Measurements from ENCODE around the gene POLD2. TPM values are rescaled to one million over a fixed set of nuclear protein-coding genes. Genes with fewer than 3 reads are reported as not detected.

The POLD2 gene
- polyA plus RNA-seq, 1 donor from 2014 or later, result 79.5 TPM

DNA sequence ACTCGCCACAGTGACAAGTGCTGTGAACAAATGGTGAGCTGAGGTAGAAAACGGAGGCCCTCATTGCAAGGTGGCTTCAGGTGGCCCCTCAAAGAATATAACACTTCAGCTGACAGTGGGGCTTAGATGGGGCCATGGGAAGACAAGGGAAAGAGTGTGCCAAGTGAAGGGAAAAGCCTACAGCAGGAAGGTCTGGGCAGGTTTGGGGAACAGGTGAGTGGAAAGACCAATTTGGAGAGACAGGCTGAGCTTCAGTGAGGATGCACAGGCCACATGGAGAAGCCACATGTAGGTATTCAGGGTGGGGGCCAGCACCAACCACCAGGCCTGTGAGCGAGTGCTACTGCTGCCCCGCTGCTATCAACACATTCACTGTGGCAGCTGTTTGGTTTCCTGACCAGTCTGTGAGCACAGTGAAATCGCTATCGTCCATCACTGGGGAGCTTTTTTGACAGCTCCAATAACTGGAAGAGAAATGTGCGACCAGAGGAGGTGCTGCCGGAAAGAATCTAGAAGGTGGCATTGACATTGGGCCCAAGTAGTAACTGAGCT, 3.4 kb downstream of the POLD2 start:
- Histone ChIP-seq H3F3A (ENCODE audit: insufficient read depth, low read length, poor library complexity, severe bottlenecking) (no peaks in the 10 kb centered on the region), H3K4me3 (ENCODE audit: low read length) (no peak overlapping the region), H3K79me2 (replicated peaks; ENCODE audit: insufficient read depth, low read length) (peaks cover 14% of the 10 kb centered on the region), H3K27ac (ENCODE audit: low read length) (no peak overlapping the region), H3K9me2 (ENCODE audit: insufficient read depth, low read length) (no peaks in the 10 kb centered on the region), H3K36me3 (ENCODE audit: insufficient read depth, low read length) (no peaks in the 10 kb centered on the region), H3K4me2 (ENCODE audit: low read length) (no peak overlapping the region), H3K27me3 (ENCODE audit: insufficient read depth, low read depth, low read length) (no peaks in the 10 kb centered on the region), H3K9ac (ENCODE audit: low read length) (no peak overlapping the region), H2AFZ (ENCODE audit: low read depth, low read length) (no peak overlapping the region), H3K9me3 (ENCODE audit: low read length) (no peaks in the 10 kb centered on the region), H4K20me1 (ENCODE audit: insufficient read depth) (no peaks in the 10 kb centered on the region)
- TF ChIP-seq POLR2AphosphoS5 (IDR thresholded peaks at IDR 0.05), result no peak
- TF ChIP-seq SMC3 (conservative IDR thresholded peaks at IDR 0.05; ENCODE audit: poor library complexity), result no peak
- TF ChIP-seq TAF1 (IDR thresholded peaks at IDR 0.05; ENCODE audit: low read depth), result no peak
- TF ChIP-seq, protein P1, sequence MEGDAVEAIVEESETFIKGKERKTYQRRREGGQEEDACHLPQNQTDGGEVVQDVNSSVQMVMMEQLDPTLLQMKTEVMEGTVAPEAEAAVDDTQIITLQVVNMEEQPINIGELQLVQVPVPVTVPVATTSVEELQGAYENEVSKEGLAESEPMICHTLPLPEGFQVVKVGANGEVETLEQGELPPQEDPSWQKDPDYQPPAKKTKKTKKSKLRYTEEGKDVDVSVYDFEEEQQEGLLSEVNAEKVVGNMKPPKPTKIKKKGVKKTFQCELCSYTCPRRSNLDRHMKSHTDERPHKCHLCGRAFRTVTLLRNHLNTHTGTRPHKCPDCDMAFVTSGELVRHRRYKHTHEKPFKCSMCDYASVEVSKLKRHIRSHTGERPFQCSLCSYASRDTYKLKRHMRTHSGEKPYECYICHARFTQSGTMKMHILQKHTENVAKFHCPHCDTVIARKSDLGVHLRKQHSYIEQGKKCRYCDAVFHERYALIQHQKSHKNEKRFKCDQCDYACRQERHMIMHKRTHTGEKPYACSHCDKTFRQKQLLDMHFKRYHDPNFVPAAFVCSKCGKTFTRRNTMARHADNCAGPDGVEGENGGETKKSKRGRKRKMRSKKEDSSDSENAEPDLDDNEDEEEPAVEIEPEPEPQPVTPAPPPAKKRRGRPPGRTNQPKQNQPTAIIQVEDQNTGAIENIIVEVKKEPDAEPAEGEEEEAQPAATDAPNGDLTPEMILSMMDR (IDR thresholded peaks at IDR 0.05; ENCODE audit: poor library complexity, severe bottlenecking), result no peak
- TF ChIP-seq EP300 (conservative IDR thresholded peaks at IDR 0.05; ENCODE audit: poor library complexity, severe bottlenecking), result no peak

DNA sequence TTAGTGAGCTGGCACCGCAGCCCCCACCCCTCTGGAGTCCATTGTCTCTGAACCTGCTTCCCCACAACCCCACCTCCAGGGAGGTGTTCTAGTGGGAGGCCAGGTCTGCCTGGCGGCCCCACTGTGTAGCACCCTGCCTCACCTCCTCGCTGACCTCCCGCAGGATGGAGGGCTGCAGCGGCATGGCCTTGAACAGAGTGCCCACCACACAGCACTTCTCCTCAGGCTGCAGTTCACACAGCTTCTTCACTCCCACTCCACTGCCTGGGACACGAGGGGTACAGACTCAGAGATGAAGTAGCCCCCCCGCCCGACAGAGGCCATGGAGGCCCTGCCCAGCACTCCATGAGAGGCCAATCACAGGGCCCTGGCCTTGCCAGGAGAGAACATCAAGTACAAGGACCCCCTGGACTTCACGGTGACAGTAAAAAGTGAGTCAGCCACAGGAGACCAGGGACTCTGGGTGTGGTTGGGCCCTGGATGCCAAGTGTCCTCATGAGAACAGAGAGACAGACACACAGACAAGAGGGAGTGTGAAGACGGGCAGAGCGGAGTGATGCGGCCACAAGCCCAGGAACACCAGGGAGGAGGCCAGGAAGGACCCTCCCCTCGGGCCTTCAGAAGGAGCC, 5.4 kb downstream of the POLD2 start:
- Histone ChIP-seq H3K9me3 (ENCODE audit: low read length) (no peaks in the 10 kb centered on the region), H3K36me3 (ENCODE audit: insufficient read depth, low read length) (no peaks in the 10 kb centered on the region), H3K4me2 (ENCODE audit: low read length) (no peak overlapping the region), H3F3A (ENCODE audit: insufficient read depth, low read length, poor library complexity, severe bottlenecking) (no peaks in the 10 kb centered on the region), H3K27ac (ENCODE audit: low read length) (no peak overlapping the region), H4K20me1 (ENCODE audit: insufficient read depth) (no peaks in the 10 kb centered on the region), H2AFZ (ENCODE audit: low read depth, low read length) (no peak overlapping the region), H3K4me3 (ENCODE audit: low read length) (no peak overlapping the region), H3K79me2 (replicated peaks; ENCODE audit: insufficient read depth, low read length) (peaks cover 11% of the 10 kb centered on the region), H3K27me3 (ENCODE audit: insufficient read depth, low read depth, low read length) (no peaks in the 10 kb centered on the region), H3K9ac (ENCODE audit: low read length) (no peak overlapping the region), H3K9me2 (ENCODE audit: insufficient read depth, low read length) (no peaks in the 10 kb centered on the region)
- TF ChIP-seq, protein P1 (IDR thresholded peaks at IDR 0.05; ENCODE audit: poor library complexity, severe bottlenecking), result no peak

DNA sequence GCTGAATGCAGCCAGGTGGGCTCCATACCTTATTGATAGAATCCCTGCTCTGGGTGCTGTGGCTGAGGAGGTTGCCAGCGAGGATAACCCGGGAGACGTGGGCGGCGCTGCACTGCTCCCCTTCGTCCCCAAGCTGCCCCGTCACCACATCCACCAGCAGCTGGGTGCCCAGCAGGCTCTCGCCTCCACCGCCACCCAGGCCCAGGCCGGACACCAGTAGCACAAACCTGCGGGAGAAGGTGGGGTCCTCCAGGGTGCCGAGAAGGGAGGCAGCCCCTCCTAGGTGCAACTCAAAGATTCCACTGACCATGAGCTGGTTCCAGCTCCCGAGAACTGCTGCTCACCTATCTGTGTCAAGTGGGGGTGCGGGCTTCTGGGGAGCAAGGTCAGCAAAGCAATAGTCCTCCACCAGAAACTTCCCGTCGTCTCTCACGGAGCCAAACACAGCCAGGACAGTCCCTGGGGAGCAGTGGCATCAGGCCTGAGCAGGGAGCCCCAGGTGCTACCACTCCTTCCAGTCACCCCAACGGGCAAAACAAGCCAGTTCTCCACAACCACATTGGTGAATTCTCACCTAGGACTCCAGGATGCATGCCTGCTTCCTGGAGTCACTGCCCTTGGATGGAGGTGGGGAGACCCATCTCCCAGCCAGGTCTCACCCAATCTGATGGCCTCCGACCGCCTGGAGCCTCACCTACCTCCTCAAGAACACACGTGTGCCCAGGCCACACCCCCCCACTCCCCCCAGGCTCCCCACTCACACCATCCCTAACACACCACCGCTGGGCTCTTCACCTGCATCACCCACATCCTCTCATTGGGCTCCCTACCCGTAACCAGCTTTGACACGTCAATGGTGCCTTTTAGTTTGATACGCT, 6.3 kb downstream of the POLD2 start:
- H3K79me2 ChIP-seq (replicated peaks; ENCODE audit: insufficient read depth, low read length), result peaks cover 4% of the 10 kb centered on the region
- no peaks in the 10 kb centered on the region for H4K20me1 ChIP-seq (ENCODE audit: insufficient read depth)
- no peaks in the 10 kb centered on the region for H3K9me3 ChIP-seq (ENCODE audit: low read length)
- H3K9me2 ChIP-seq (ENCODE audit: insufficient read depth, low read length), result no peaks in the 10 kb centered on the region
- no peak overlapping the region for H2AFZ ChIP-seq (ENCODE audit: low read depth, low read length)
- H3K27me3 ChIP-seq (ENCODE audit: insufficient read depth, low read depth, low read length), result no peaks in the 10 kb centered on the region
- H3K9ac ChIP-seq (ENCODE audit: low read length), result no peak overlapping the region
- no peak overlapping the region for H3K4me3 ChIP-seq (ENCODE audit: low read length)
- no peaks in the 10 kb centered on the region for H3F3A ChIP-seq (ENCODE audit: insufficient read depth, low read length, poor library complexity, severe bottlenecking)
- no peak overlapping the region for H3K27ac ChIP-seq (ENCODE audit: low read length)
- H3K4me2 ChIP-seq (ENCODE audit: low read length), result no peak overlapping the region
- H3K36me3 ChIP-seq (ENCODE audit: insufficient read depth, low read length), result no peaks in the 10 kb centered on the region
- TF ChIP-seq POLR2AphosphoS5 (IDR thresholded peaks at IDR 0.05) (no peak), SMC3 (conservative IDR thresholded peaks at IDR 0.05; ENCODE audit: poor library complexity) (no peak), MXI1 (conservative IDR thresholded peaks at IDR 0.05; ENCODE audit: poor library complexity, severe bottlenecking) (no peak), TAF1 (IDR thresholded peaks at IDR 0.05; ENCODE audit: low read depth) (no peak), RAD21 (conservative IDR thresholded peaks at IDR 0.05) (no peak), EP300 (conservative IDR thresholded peaks at IDR 0.05; ENCODE audit: poor library complexity, severe bottlenecking) (no peak), EZH2 (IDR thresholded peaks at IDR 0.05; ENCODE audit: borderline replicate concordance, insufficient read depth, low read length, poor library complexity, severe bottlenecking) (no peak)
- TF ChIP-seq, protein P2, sequence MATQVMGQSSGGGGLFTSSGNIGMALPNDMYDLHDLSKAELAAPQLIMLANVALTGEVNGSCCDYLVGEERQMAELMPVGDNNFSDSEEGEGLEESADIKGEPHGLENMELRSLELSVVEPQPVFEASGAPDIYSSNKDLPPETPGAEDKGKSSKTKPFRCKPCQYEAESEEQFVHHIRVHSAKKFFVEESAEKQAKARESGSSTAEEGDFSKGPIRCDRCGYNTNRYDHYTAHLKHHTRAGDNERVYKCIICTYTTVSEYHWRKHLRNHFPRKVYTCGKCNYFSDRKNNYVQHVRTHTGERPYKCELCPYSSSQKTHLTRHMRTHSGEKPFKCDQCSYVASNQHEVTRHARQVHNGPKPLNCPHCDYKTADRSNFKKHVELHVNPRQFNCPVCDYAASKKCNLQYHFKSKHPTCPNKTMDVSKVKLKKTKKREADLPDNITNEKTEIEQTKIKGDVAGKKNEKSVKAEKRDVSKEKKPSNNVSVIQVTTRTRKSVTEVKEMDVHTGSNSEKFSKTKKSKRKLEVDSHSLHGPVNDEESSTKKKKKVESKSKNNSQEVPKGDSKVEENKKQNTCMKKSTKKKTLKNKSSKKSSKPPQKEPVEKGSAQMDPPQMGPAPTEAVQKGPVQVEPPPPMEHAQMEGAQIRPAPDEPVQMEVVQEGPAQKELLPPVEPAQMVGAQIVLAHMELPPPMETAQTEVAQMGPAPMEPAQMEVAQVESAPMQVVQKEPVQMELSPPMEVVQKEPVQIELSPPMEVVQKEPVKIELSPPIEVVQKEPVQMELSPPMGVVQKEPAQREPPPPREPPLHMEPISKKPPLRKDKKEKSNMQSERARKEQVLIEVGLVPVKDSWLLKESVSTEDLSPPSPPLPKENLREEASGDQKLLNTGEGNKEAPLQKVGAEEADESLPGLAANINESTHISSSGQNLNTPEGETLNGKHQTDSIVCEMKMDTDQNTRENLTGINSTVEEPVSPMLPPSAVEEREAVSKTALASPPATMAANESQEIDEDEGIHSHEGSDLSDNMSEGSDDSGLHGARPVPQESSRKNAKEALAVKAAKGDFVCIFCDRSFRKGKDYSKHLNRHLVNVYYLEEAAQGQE (IDR thresholded peaks at IDR 0.05; ENCODE audit: borderline replicate concordance), result no peak
- TF ChIP-seq, protein P1 (IDR thresholded peaks at IDR 0.05; ENCODE audit: poor library complexity, severe bottlenecking), result no peak
